GM06990 (cell line): ENCODE measurements around the gene G3BP2.

Source experiments
- DNase-seq: peaks from one replicate; pipeline ENCODE4 v3.0.0-alpha.2; 2011; ENCODE audit not compliant: insufficient read length; ENCODE audit errors: extremely low read depth
- H3K27me3 ChIP-seq: replicated peaks from 2 replicates; pipeline ENCODE4 v1.6.0; 2011; ENCODE audit warnings: low read length; ENCODE audit not compliant: control insufficient read depth, insufficient read depth
- H3K36me3 ChIP-seq: 2 replicates; pipeline ENCODE4 v1.5.1; 2011; ENCODE audit warnings: low read length; ENCODE audit not compliant: control insufficient read depth, insufficient read depth
- H3K4me3 ChIP-seq: replicated peaks from 2 replicates; pipeline ENCODE4 v1.5.1; 2011; ENCODE audit warnings: low read depth, mild to moderate bottlenecking, control low read depth, low read length
- TF ChIP-seq, protein P1 (sequence below): IDR thresholded peaks from 2 replicates; pipeline ENCODE4 v1.5.1; 2011; ENCODE audit warnings: low read length, control low read depth, mild to moderate bottlenecking, inconsistent platforms; ENCODE audit not compliant: insufficient read depth, poor library complexity, severe bottlenecking

G3BP2 gene

DNA sequence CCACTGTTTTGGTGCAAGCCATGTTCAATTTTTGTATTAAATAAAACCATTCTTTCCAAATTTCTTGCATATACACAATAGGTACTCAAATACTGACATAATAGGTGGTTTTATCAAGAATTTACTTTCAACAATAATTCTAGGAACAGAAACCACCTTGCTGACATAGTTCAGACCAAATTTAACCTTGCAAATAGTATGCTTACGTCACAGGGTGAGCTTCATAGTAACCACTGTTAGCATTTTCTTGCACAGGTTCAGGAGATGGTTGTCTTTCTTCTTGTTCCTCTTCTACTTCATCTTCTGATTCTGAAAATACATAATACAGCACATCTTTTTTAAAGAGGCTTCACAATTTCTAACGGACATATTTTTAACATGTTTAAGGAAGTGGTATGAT, 17.6 kb downstream of the G3BP2 start:
- TF ChIP-seq, protein P1, sequence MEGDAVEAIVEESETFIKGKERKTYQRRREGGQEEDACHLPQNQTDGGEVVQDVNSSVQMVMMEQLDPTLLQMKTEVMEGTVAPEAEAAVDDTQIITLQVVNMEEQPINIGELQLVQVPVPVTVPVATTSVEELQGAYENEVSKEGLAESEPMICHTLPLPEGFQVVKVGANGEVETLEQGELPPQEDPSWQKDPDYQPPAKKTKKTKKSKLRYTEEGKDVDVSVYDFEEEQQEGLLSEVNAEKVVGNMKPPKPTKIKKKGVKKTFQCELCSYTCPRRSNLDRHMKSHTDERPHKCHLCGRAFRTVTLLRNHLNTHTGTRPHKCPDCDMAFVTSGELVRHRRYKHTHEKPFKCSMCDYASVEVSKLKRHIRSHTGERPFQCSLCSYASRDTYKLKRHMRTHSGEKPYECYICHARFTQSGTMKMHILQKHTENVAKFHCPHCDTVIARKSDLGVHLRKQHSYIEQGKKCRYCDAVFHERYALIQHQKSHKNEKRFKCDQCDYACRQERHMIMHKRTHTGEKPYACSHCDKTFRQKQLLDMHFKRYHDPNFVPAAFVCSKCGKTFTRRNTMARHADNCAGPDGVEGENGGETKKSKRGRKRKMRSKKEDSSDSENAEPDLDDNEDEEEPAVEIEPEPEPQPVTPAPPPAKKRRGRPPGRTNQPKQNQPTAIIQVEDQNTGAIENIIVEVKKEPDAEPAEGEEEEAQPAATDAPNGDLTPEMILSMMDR: no peak
- Histone ChIP-seq H3K4me3 (no peak overlapping the region), H3K27me3 (no peaks in the 10 kb centered on the region), H3K36me3 (peaks cover 4% of the 10 kb centered on the region)
- peak; percentile 29 for DNase-seq

DNA sequence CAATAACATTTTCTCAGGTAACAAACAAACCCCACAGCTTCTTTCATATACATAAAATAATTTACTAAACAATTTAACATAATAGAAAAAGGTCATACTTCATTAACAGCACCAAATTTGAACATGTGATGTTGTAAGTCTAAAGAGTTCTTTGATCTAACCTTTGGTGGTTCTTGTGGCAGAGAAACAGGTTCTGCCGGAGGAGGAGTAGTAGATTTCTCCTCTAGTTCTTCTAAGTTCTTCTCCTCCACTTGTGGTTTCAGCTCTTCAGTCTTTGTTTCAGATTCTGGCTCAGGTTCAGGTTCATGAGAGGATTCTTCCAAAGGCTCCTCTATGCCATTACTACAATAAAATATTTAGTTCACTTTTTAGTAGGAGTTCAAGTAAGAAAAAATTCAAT, 18.3 kb downstream of the G3BP2 start:
- no peak overlapping the region for H3K4me3 ChIP-seq
- peaks cover 4% of the 10 kb centered on the region for H3K36me3 ChIP-seq
- H3K27me3 ChIP-seq: no peaks in the 10 kb centered on the region
- no peak for DNase-seq
- TF ChIP-seq, protein P1: no peak

DNA sequence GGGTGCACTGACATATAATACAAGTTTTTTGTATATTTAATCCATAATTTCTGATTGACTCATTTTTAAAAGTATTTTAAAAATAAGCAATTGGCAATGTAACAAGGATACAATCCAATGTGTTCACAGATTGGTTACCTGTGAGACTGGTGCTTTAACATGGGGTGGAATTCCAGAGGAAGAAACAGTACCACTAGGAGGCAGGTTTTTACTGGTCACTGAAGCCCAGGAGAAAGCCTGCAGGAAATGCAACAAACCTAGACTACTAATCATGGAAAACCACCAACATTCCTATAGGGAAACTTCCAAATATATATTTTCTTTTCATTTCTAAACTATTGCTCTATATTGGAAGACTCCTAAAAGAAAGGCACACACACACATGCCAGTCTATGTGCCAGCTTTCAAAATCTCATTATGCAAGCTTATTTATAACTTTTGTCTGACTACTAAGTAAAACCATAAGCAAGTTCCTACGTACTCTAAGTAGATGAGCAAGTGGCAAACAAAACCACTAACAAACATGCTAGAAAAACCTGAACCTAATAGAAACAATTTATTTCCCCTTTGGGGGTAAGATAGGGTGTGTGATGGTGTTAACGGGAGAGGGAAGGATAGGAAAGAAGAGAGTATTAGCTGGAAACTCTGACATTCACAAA, 19.2 kb downstream of the G3BP2 start:
- Histone ChIP-seq H3K4me3 (no peak overlapping the region), H3K27me3 (no peaks in the 10 kb centered on the region), H3K36me3 (peaks cover 5% of the 10 kb centered on the region)
- DNase-seq: no peak
- TF ChIP-seq, protein P1: peak; percentile 27

DNA sequence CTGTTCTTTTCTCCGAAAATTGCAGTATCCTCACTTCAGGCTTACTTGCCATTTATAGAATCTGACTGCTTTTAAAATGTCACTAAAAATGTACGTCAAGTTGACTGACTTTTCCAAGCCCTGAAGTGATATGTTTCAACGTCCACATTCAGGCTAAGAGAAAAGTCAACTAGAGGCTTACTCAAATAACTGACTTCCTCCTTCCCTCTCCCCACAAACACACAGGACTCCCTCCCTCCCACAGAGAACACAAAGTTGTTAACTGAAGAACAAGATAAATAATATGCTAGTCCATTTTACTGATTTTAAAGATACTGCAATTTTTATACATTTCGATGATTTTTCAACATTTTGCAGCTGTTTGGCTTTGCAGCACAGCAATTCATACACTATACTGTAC, 29.1 kb downstream of the G3BP2 start:
- no peak for DNase-seq
- Histone ChIP-seq H3K27me3 (no peaks in the 10 kb centered on the region), H3K36me3 (peaks cover 5% of the 10 kb centered on the region), H3K4me3 (no peak overlapping the region)
- TF ChIP-seq, protein P1: no peak

DNA sequence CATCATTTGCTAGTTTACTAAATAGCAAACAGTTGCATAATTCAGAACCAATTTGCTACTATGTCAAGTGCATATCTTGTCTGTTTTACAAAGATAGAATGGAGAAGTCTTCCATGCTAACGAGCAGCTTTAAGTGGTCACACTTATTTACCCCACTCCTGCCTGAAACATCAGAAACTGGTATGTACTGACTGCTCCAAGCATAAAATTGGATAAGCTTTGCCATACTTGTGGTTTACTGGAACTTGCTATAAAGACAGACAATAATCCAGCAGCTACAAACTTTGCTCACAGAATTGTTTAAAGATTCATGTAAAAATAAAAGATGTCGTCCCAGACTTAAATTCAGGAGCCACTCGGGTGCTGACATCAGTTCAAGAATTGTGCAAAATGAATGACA, 29.6 kb downstream of the G3BP2 start:
- no peak for DNase-seq
- no peak overlapping the region for H3K4me3 ChIP-seq
- H3K27me3 ChIP-seq: no peaks in the 10 kb centered on the region
- peaks cover 5% of the 10 kb centered on the region for H3K36me3 ChIP-seq
- TF ChIP-seq, protein P1: no peak

DNA sequence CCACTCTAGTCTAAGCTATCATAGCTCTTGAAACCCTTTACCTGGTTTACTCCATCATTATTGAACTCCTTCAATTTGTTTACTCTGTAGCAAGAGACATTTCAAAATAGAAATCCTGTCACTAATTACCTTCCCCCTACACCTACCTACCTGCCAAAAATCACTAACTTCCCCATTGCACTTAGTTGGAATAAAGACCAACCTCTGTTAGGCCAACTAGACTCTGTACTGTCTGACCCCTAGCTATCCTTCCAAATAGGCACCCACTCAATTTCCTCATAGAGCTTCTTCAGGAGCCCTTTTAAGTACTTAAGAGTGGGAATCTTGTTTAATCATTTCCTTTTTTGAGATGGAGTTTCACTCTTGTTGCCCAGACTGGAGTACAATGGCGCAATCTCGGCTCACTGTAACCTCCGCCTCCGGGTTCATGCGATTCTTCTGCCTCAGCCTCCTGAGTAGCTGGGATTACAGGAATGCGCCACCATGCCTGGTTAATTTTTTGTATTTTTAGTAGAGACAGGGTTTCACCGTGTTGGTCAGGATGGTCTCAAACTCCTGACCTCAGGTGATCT, 34.0 kb downstream of the G3BP2 start:
- TF ChIP-seq, protein P1: no peak
- Histone ChIP-seq H3K36me3 (no peaks in the 10 kb centered on the region), H3K27me3 (no peaks in the 10 kb centered on the region), H3K4me3 (no peak overlapping the region)
- no peak for DNase-seq
